ENCODE measurements around the gene ADARB2.

ADARB2 gene

GRCh38 chr10:1137499-1138163, 599.7 kb downstream of the ADARB2 start:
- Mint-ChIP-seq H3K9me3 (peaks cover 9 to 10% of the 10 kb centered on the region in 2 donors), H3K36me3 (ENCODE audit: insufficient read depth) (no peaks in the 10 kb centered on the region), H3K4me3 (no peak overlapping the region), H3K4me1 (ENCODE audit: low read depth in 2 of 2) (peaks cover 8 to 12% of the 10 kb centered on the region in 2 donors), H3K27me3 (peaks cover 13 to 14% of the 10 kb centered on the region in 2 donors), H3K27ac (no peak overlapping the region)
- DNase-seq (no peak), ATAC-seq (replicated peaks) (no peak)

- DNase-seq (no peak), ATAC-seq (replicated peaks) (no peak)
- Mint-ChIP-seq H3K4me3 (no peak overlapping the region), H3K9me3 (peaks cover 9 to 10% of the 10 kb centered on the region in 2 donors), H3K27me3 (peaks cover 4 to 5% of the 10 kb centered on the region in 2 donors), H3K36me3 (ENCODE audit: insufficient read depth) (peaks cover 4% of the 10 kb centered on the region), H3K27ac (no peak overlapping the region), H3K4me1 (ENCODE audit: low read depth in 2 of 2) (peaks cover 8 to 16% of the 10 kb centered on the region in 2 donors)
Observed at GRCh38 chr10:1136268-1136667, 601.1 kb downstream of the ADARB2 start.

- Mint-ChIP-seq H3K27me3 (no peaks in the 10 kb centered on the region), H3K9me3 (peaks cover 9 to 10% of the 10 kb centered on the region in 2 donors), H3K4me3 (no peak overlapping the region), H3K36me3 (ENCODE audit: insufficient read depth) (peaks cover 24% of the 10 kb centered on the region), H3K27ac (peak overlapping the region; percentile 11 to 87), H3K4me1 (ENCODE audit: low read depth in 2 of 2) (peaks cover 8 to 16% of the 10 kb centered on the region in 2 donors)
- DNase-seq (no peak), ATAC-seq (replicated peaks) (no peak)
Observed at GRCh38 chr10:1134156-1134555, 603.2 kb downstream of the ADARB2 start.

- Mint-ChIP-seq H3K9me3 (peaks cover 5 to 6% of the 10 kb centered on the region in 2 donors), H3K27me3 (no peaks in the 10 kb centered on the region), H3K36me3 (ENCODE audit: insufficient read depth) (peaks cover 30% of the 10 kb centered on the region), H3K27ac (peak overlapping the region; percentile 11 to 87), H3K4me3 (no peak overlapping the region), H3K4me1 (ENCODE audit: low read depth in 2 of 2) (peaks cover 8 to 16% of the 10 kb centered on the region in 2 donors)
- no peak for ATAC-seq (replicated peaks)
- no peak for DNase-seq
Observed at GRCh38 chr10:1133495-1134045, 603.8 kb downstream of the ADARB2 start.

GRCh38 chr10:1132584-1132983, 604.7 kb downstream of the ADARB2 start:
- no peaks in the 10 kb centered on the region for H3K9me3 Mint-ChIP-seq
- H3K27me3 Mint-ChIP-seq: no peaks in the 10 kb centered on the region
- H3K4me3 Mint-ChIP-seq: no peak overlapping the region
- ATAC-seq (replicated peaks) (peak; percentile 21), DNase-seq (no peak)
- peak overlapping the region; percentile 79 to 87 for H3K27ac Mint-ChIP-seq
- peaks cover 8 to 18% of the 10 kb centered on the region in 2 donors for H3K4me1 Mint-ChIP-seq (ENCODE audit: low read depth in 2 of 2)
- peaks cover 38% of the 10 kb centered on the region for H3K36me3 Mint-ChIP-seq (ENCODE audit: insufficient read depth)

- ATAC-seq (replicated peaks) (no peak), DNase-seq (no peak)
- Mint-ChIP-seq H3K27ac (no peak overlapping the region), H3K27me3 (no peaks in the 10 kb centered on the region), H3K36me3 (ENCODE audit: insufficient read depth) (peaks cover 43% of the 10 kb centered on the region), H3K4me1 (ENCODE audit: low read depth in 2 of 2) (peaks cover 10 to 19% of the 10 kb centered on the region in 2 donors), H3K9me3 (no peaks in the 10 kb centered on the region), H3K4me3 (no peak overlapping the region)
Observed at GRCh38 chr10:1130995-1131790, 606.1 kb downstream of the ADARB2 start.

GRCh38 chr10:1130226-1130625, 607.1 kb downstream of the ADARB2 start:
- DNase-seq (no peak), ATAC-seq (replicated peaks) (no peak)
- H3K4me3 Mint-ChIP-seq: no peak overlapping the region
- H3K27ac Mint-ChIP-seq: no peak overlapping the region
- no peaks in the 10 kb centered on the region for H3K27me3 Mint-ChIP-seq
- peaks cover 14 to 19% of the 10 kb centered on the region in 2 donors for H3K4me1 Mint-ChIP-seq (ENCODE audit: low read depth in 2 of 2)
- H3K9me3 Mint-ChIP-seq: no peaks in the 10 kb centered on the region
- H3K36me3 Mint-ChIP-seq (ENCODE audit: insufficient read depth): peaks cover 50% of the 10 kb centered on the region

- H3K4me3 Mint-ChIP-seq: no peak overlapping the region
- DNase-seq (no peak), ATAC-seq (replicated peaks) (no peak)
- no peaks in the 10 kb centered on the region for H3K27me3 Mint-ChIP-seq
- no peaks in the 10 kb centered on the region for H3K9me3 Mint-ChIP-seq
- H3K36me3 Mint-ChIP-seq (ENCODE audit: insufficient read depth): peaks cover 65% of the 10 kb centered on the region
- H3K27ac Mint-ChIP-seq: no peak overlapping the region
- peaks cover 15 to 17% of the 10 kb centered on the region in 2 donors for H3K4me1 Mint-ChIP-seq (ENCODE audit: low read depth in 2 of 2)
Observed at GRCh38 chr10:1128649-1129048, 608.7 kb downstream of the ADARB2 start.

- Mint-ChIP-seq H3K4me1 (ENCODE audit: low read depth in 2 of 2) (peaks cover 15 to 16% of the 10 kb centered on the region in 2 donors), H3K27me3 (no peaks in the 10 kb centered on the region), H3K36me3 (ENCODE audit: insufficient read depth) (peaks cover 71% of the 10 kb centered on the region), H3K27ac (no peak overlapping the region), H3K9me3 (no peaks in the 10 kb centered on the region), H3K4me3 (no peak overlapping the region)
- no peak for ATAC-seq (replicated peaks)
- DNase-seq: no peak
Observed at GRCh38 chr10:1128115-1128514, 609.2 kb downstream of the ADARB2 start.

GRCh38 chr10:1127629-1128028, 609.7 kb downstream of the ADARB2 start:
- H3K27ac Mint-ChIP-seq: peak overlapping the region in 1 of 2 donors; percentile 67
- no peak overlapping the region for H3K4me3 Mint-ChIP-seq
- H3K4me1 Mint-ChIP-seq (ENCODE audit: low read depth in 2 of 2): peaks cover 11 to 16% of the 10 kb centered on the region in 2 donors
- H3K36me3 Mint-ChIP-seq (ENCODE audit: insufficient read depth): peaks cover 74% of the 10 kb centered on the region
- no peaks in the 10 kb centered on the region for H3K27me3 Mint-ChIP-seq
- no peaks in the 10 kb centered on the region for H3K9me3 Mint-ChIP-seq
- DNase-seq (no peak), ATAC-seq (replicated peaks) (no peak)
